GM10847 (cell line): ENCODE measurements around the gene SMARCAD1.

Source experiments
- POLR2A ChIP-seq: IDR thresholded peaks from 2 replicates; pipeline ENCODE4 v1.6.1; 2011; ENCODE audit not compliant: insufficient read length; ENCODE audit errors: extremely low read depth

SMARCAD1 gene

GRCh38 chr4:94256828-94257227 lies 49.2 kb downstream of the SMARCAD1 start:
- no peak for TF ChIP-seq POLR2A

GRCh38 chr4:94262163-94263016 lies 54.7 kb downstream of the SMARCAD1 start:
- no peak for TF ChIP-seq POLR2A

- no peak for TF ChIP-seq POLR2A
Observed at GRCh38 chr4:94267037-94267436, 59.4 kb downstream of the SMARCAD1 start.

GRCh38 chr4:94271248-94271647 lies 63.6 kb downstream of the SMARCAD1 start:
- no peak for TF ChIP-seq POLR2A

- no peak for TF ChIP-seq POLR2A
Observed at GRCh38 chr4:94274912-94275311, 67.2 kb downstream of the SMARCAD1 start.

GRCh38 chr4:94276204-94276603 lies 68.5 kb downstream of the SMARCAD1 start:
- TF ChIP-seq POLR2A, result no peak

- no peak for TF ChIP-seq POLR2A
Observed at GRCh38 chr4:94277534-94277933, 69.9 kb downstream of the SMARCAD1 start.

- no peak for TF ChIP-seq POLR2A
Observed at GRCh38 chr4:94278781-94279180, 71.1 kb downstream of the SMARCAD1 start.

- no peak for TF ChIP-seq POLR2A
Observed at GRCh38 chr4:94284889-94285288, 77.2 kb downstream of the SMARCAD1 start.

GRCh38 chr4:94285666-94286065 lies 78.0 kb downstream of the SMARCAD1 start:
- TF ChIP-seq POLR2A, result no peak

GRCh38 chr4:94290245-94290644 lies 82.6 kb downstream of the SMARCAD1 start:
- TF ChIP-seq POLR2A, result no peak

GRCh38 chr4:94298725-94299252 lies 91.1 kb downstream of the SMARCAD1 start:
- TF ChIP-seq POLR2A, result no peak

GRCh38 chr4:94302191-94302590 lies 94.5 kb downstream of the SMARCAD1 start:
- no peak for TF ChIP-seq POLR2A

GRCh38 chr4:94304365-94304971 lies 96.8 kb downstream of the SMARCAD1 start:
- TF ChIP-seq POLR2A, result no peak

GRCh38 chr4:94305466-94306225 lies 98.0 kb downstream of the SMARCAD1 start:
- TF ChIP-seq POLR2A, result no peak

GRCh38 chr4:94306713-94307112 lies 99.0 kb downstream of the SMARCAD1 start:
- TF ChIP-seq POLR2A, result no peak
